ENCODE measurements around the gene EVI5. TPM values are rescaled to one million over a fixed set of nuclear protein-coding genes. Genes with fewer than 3 reads are reported as not detected.

EVI5 gene
- total RNA-seq, 1 donor from 2014 or later: 80.4 TPM

GRCh38 chr1:92480813-92481598, 303.9 kb downstream of the EVI5 start:
- H2AFZ ChIP-seq (ENCODE audit: low read depth, low read length): peak overlapping the region; percentile 51
- no peak overlapping the region for H3K9ac ChIP-seq (ENCODE audit: low read length)
- TF ChIP-seq CTCF (IDR thresholded peaks at IDR 0.05; ENCODE audit: insufficient read depth, low read depth, low read length) (no peak), EZH2 (IDR thresholded peaks at IDR 0.05; ENCODE audit: insufficient read depth, low read length) (peak; percentile 89)
- H3K36me3 Mint-ChIP-seq (ENCODE audit: low read depth, unreplicated experiment): peaks cover 12% of the 10 kb centered on the region
- peaks cover 15% of the 10 kb centered on the region for H3K9me3 Mint-ChIP-seq (ENCODE audit: unreplicated experiment)
- H4K20me1 ChIP-seq (ENCODE audit: insufficient read depth, low read length): peaks cover 32% of the 10 kb centered on the region
- H3K4me1 ChIP-seq (ENCODE audit: insufficient read depth, low read length): peaks cover 36% of the 10 kb centered on the region
- DNase-seq (ENCODE audit: low read depth): no peak
- peaks cover 2% of the 10 kb centered on the region for H3K9me3 ChIP-seq (ENCODE audit: insufficient read depth, low read depth, low read length)
- H3K79me2 ChIP-seq (ENCODE audit: insufficient read depth, low read length): no peaks in the 10 kb centered on the region
- H3K27ac Mint-ChIP-seq (ENCODE audit: unreplicated experiment): peak overlapping the region; percentile 47
- H3K27ac ChIP-seq (ENCODE audit: low read depth, low read length): no peak overlapping the region
- H3K4me1 Mint-ChIP-seq (ENCODE audit: low read depth, unreplicated experiment): peaks cover 8% of the 10 kb centered on the region
- H3K4me3 Mint-ChIP-seq (ENCODE audit: unreplicated experiment): no peak overlapping the region
- H3K4me3 ChIP-seq (ENCODE audit: insufficient read depth, low read depth, low read length): no peak overlapping the region
- no peak for FAIRE-seq
- peaks cover 96% of the 10 kb centered on the region for H3K27me3 ChIP-seq (ENCODE audit: insufficient read depth, low read length)
- H3K4me2 ChIP-seq (ENCODE audit: low read length): peak overlapping the region; percentile 43
- no peaks in the 10 kb centered on the region for H3K36me3 ChIP-seq (ENCODE audit: insufficient read depth, low read length)
- peaks cover 82% of the 10 kb centered on the region for H3K27me3 Mint-ChIP-seq (ENCODE audit: low read depth, unreplicated experiment)

GRCh38 chr1:92480200-92480812, 304.6 kb downstream of the EVI5 start:
- H3K9me3 Mint-ChIP-seq (ENCODE audit: unreplicated experiment): peaks cover 15% of the 10 kb centered on the region
- Histone ChIP-seq H3K9ac (ENCODE audit: low read length) (no peak overlapping the region), H2AFZ (ENCODE audit: low read depth, low read length) (peak overlapping the region; percentile 51), H3K79me2 (ENCODE audit: insufficient read depth, low read length) (no peaks in the 10 kb centered on the region), H3K4me1 (ENCODE audit: insufficient read depth, low read length) (peaks cover 29% of the 10 kb centered on the region), H4K20me1 (ENCODE audit: insufficient read depth, low read length) (peaks cover 32% of the 10 kb centered on the region), H3K36me3 (ENCODE audit: insufficient read depth, low read length) (no peaks in the 10 kb centered on the region), H3K27ac (ENCODE audit: low read depth, low read length) (no peak overlapping the region), H3K4me2 (ENCODE audit: low read length) (peak overlapping the region; percentile 43), H3K4me3 (ENCODE audit: insufficient read depth, low read depth, low read length) (no peak overlapping the region), H3K9me3 (ENCODE audit: insufficient read depth, low read depth, low read length) (peaks cover 2% of the 10 kb centered on the region), H3K27me3 (ENCODE audit: insufficient read depth, low read length) (peaks cover 96% of the 10 kb centered on the region)
- peaks cover 7% of the 10 kb centered on the region for H3K4me1 Mint-ChIP-seq (ENCODE audit: low read depth, unreplicated experiment)
- H3K36me3 Mint-ChIP-seq (ENCODE audit: low read depth, unreplicated experiment): peaks cover 12% of the 10 kb centered on the region
- H3K4me3 Mint-ChIP-seq (ENCODE audit: unreplicated experiment): no peak overlapping the region
- FAIRE-seq (no peak), DNase-seq (ENCODE audit: low read depth) (no peak)
- peak overlapping the region; percentile 69 for H3K27ac Mint-ChIP-seq (ENCODE audit: unreplicated experiment)
- TF ChIP-seq EZH2 (IDR thresholded peaks at IDR 0.05; ENCODE audit: insufficient read depth, low read length) (peak; percentile 98), CTCF (IDR thresholded peaks at IDR 0.05; ENCODE audit: insufficient read depth, low read depth, low read length) (no peak)
- peaks cover 86% of the 10 kb centered on the region for H3K27me3 Mint-ChIP-seq (ENCODE audit: low read depth, unreplicated experiment)
